Lower leg skin (tissue), 4 donors: ENCODE results near the gene HNRNPAB. TPM values are rescaled to one million over a fixed set of nuclear protein-coding genes. Genes with fewer than 3 reads are reported as not detected.

Experiments
- DNase-seq, 2 donors: peaks; one replicate each; pipeline ENCODE4 v3.0.0-alpha.2; 2019; ENCODE audit warnings: low spot score in 2 of 2
- H3K4me3 ChIP-seq: fragments of 200-600 bp; sonication (generic); 2 replicates; pipeline ENCODE4 v1.5.1; 2017; ENCODE audit warnings: mild to moderate bottlenecking, low read depth; ENCODE audit not compliant: poor library complexity, severe bottlenecking
- CTCF ChIP-seq, 3 donors: fragments of 450-650 bp; IDR thresholded peaks; one replicate each; pipeline ENCODE4 v1.5.1; 2016; ENCODE audit warnings: antibody characterized with exemption in 3 of 3, mild to moderate bottlenecking in 3 of 3, moderate library complexity in 2 of 3
- POLR2A ChIP-seq, 2 donors: fragments of 450-650 bp; IDR thresholded peaks; one replicate each; pipeline ENCODE4 v1.6.1; 2016 to 2017; ENCODE audit warnings: antibody characterized with exemption in 2 of 2, mild to moderate bottlenecking in 1 of 2, moderate library complexity in 1 of 2
- WGBS, 2 donors: methylation state at CpG; one replicate each; pipeline ENCODE4 v1.1.5; 2018; 5-methylcytosine and 5-hydroxymethylcytosine counted together
- intact Hi-C: fragments of 100-400 bp; cut with DNase I; formaldehyde crosslinking; loops from one replicate; pipeline ENCODE4 v1.15.0; 2023; ENCODE audit warnings: low total_unique reads
- total RNA-seq, 4 donors: library from RNA; depleted of rRNA; stranded (reverse); fragments of >200 nt; gene quantifications; one replicate each; pipeline ENCODE4 v1.1.0, GENCODE V29; 2016

HNRNPAB gene
- total RNA-seq, 4 donors from 2014 or later = 76.4 to 124 (median 102) TPM

DNA sequence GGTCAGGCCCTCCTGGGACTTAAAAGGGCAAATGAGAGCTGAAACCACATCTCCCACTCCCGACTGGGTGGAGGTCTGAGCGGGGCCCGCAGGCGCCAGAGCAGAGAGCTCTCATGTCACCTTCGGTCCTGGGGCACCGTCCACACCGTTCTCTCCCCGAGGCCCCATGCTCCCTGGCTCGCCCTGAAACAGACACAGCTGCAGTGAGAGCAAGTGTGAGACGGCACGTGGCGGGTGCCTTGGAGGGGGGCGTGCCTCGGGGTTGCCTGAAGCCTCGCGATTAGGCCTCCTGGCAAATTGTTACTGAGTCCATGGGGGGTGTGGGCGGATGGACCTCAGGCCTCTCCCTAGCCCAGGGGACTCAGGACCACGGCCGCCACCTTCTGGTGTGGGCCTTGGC, 52.4 kb downstream of the HNRNPAB start:
- 85 to 88% methylated on average over 11 to 19 of the region's 19 CpGs for WGBS, 2 donors
- TF ChIP-seq CTCF (IDR thresholded peaks at IDR 0.05) (no peak), POLR2A (IDR thresholded peaks at IDR 0.05) (no peak)

GRCh38 chr5:178257650-178258049, 53.3 kb downstream of the HNRNPAB start:
- DNase-seq = no peak
- intact Hi-C loops = no loop called here
- WGBS, 2 donors = 79 to 87% methylated on average over 4 of the region's 4 CpGs
- no peak for TF ChIP-seq POLR2A (IDR thresholded peaks at IDR 0.05)
- no peak for TF ChIP-seq CTCF (IDR thresholded peaks at IDR 0.05)
- no peak overlapping the region for H3K4me3 ChIP-seq

More for the DNA sequence above, 52.4 kb downstream of the HNRNPAB start:
- DNase-seq = no peak
- intact Hi-C loops = no loop called here
- H3K4me3 ChIP-seq = no peak overlapping the region

GRCh38 chr5:178259623-178260536, 55.5 kb downstream of the HNRNPAB start:
- DNase-seq = no peak
- intact Hi-C loops = no loop called here
- no peak for TF ChIP-seq POLR2A (IDR thresholded peaks at IDR 0.05)
- no peak for TF ChIP-seq CTCF (IDR thresholded peaks at IDR 0.05)
- no peak overlapping the region for H3K4me3 ChIP-seq
- WGBS, 2 donors = 88 to 89% methylated on average over 17 to 21 of the region's 21 CpGs

Other genes starting within 250 kb of the HNRNPAB start
- not detected for gene PROP1, start 208.3 kb upstream of the HNRNPAB start, total RNA-seq
- 10 to 100 TPM; 17.6 to 26.3 (median 19.1) TPM for gene N4BP3, start 91.0 kb upstream of the HNRNPAB start, total RNA-seq
- 10 to 100 TPM; 47.4 to 83.2 (median 56.2) TPM for gene RMND5B, start 73.5 kb upstream of the HNRNPAB start, total RNA-seq
- 100 to 1,000 TPM; 169 to 210 (median 199) TPM for gene NHP2, start 50.6 kb upstream of the HNRNPAB start, total RNA-seq
- not detected for gene GMCL2, start 17.2 kb upstream of the HNRNPAB start, total RNA-seq
- gene PHYKPL, start 28.3 kb downstream of the HNRNPAB start, total RNA-seq = 10 to 100 TPM; 29.3 to 45.7 (median 31.8) TPM